NCI-H524 (cell line): ENCODE measurements around the gene KCND1.
A peak's percentile ranks its signal among the peaks of the same experiment; 100 is the strongest.
"Not testable (repeated sequence)": the region's sequence is repeated elsewhere in the genome, so short reads cannot be mapped to it uniquely, and the experiment has no call there.

ENCODE experiments used
- DNase-seq, 2 experiments: peaks; one replicate each; lab custom pipeline; 2025; lab: John Stamatoyannopoulos, UW

KCND1 gene

DNA sequence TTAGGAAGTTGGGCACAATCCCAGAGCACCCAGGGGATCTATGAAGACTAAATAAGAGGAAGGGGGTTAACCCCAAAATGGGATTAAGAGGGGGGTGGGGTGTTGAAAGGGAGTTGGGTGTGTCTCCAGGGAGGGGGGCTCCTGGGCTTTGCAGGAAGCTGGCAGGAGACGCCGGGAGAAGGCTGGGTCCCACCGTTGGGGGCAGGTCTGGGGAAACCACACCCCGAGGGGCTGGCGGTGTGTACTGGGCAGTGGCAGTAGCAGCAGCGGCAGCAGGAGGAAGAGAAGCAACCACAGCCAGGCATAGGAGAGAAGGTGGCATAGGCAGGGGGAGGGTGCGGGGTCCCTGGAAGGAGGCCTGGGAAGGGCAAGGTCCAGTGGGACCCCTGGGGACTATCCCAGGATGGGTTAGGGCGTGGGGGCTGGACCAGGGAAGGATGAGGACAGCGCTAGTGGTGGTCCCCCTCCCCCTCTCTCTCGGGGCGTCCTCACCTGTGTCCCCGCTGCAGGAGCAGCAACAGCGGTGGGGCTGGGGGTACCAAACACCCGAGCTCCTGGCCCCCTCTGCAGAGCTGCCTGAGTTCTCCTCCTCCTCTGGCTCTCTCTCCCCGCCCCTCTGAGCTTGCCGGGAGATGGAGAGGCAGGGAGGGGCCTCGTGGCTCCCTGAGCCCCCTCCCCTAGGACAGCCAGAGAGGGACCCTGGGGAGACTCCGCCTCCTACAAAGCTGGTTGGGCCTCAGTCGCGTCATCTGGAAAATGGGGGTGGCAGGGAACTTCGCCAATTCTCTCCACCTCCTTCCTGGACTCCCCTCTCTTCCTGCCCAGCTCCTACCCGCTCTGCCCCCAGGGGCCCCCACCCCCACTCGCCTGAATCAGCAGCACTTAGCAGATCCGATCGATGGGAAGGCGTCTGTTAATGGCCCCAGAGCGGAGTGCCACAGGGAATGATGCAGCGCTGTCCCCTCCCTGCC lies at the start of gene KCND1:
KCND1 (minus strand) TSS at position 596 of the 971 bp plus-strand sequence. CDS start 1,573 bp downstream, outside the sequence.
- DNase-seq = no peak

GRCh38 chrX:49019599-49020249 lies 48.1 kb upstream of the KCND1 start:
- no peak for DNase-seq

GRCh38 chrX:49019050-49019449 lies 47.4 kb upstream of the KCND1 start:
- DNase-seq = no peak

DNA sequence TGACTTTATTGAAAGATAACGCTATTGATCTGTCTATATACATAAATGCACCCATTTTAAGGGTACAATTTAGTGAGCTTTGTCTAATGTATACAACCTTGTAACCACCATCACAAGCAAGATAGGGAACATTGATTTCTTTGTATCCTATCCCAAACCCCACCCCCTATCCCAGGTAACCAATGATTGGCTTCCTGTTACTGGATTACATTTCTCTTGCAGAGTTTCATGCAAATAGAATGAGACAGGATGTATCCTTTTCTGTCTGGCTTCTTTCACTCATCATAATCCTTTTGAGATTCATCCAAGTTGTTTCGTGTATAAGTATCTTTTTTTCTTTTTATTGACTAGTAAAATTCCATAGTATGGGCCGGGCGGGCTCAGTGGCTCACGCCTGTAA lies 32.1 kb upstream of the KCND1 start:
- DNase-seq = no peak

DNA sequence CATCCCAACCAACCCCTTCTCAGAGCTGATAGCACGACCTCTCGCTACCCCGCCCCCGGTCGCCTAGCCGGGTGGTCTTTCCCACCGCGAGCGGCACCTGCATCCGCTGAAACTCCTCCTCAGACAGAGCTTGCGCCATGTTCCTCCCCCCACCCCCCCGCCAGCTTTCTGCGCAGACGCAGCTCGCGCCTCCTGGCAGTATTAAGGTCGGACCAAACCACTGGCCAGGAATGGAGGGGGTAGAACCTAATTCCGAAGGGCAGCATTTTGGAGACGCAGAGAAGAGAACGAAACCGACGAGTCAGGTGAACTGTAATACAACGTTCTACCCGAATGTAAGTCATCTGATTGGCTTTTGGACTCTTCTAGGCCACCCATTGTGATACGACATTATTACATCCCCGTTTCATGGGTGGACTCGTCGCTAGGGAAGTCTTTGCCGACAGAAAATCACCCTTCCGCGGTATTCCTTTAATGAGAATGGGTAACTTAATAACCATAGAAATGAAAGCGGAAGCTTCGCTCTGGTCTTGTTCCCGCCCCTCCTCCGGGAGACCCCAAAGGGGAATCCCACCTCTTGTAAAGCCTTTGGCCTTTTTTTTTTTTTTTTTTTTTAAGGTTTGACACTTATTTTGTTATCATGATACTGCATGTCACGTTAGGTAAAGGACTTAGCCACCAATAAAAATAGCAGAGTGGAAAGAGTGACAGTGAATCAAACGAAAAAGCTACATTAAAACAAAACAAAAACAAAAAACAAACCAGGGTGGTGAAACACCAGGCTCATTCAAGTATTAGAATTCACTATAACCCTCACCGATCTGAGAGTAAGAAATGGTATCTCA lies 30.7 kb upstream of the KCND1 start, which contains the start of gene GRIPAP1:
GRIPAP1 (minus strand) TSS at position 174 of the 845 bp plus-strand sequence; CDS start at position 139, 35 bp downstream.
- DNase-seq = peak; percentile 79 to 91

- peak; percentile 86 to 88 for DNase-seq
These were observed 30.0 kb upstream of the KCND1 start for GRCh38 chrX:49001521-49002090.

- no peak for DNase-seq
These were observed 29.0 kb upstream of the KCND1 start for GRCh38 chrX:49000636-49001035.

GRCh38 chrX:48999030-48999429 lies 27.4 kb upstream of the KCND1 start:
- DNase-seq = no peak

GRCh38 chrX:48998391-48998790 lies 26.7 kb upstream of the KCND1 start:
- DNase-seq = no peak

DNA sequence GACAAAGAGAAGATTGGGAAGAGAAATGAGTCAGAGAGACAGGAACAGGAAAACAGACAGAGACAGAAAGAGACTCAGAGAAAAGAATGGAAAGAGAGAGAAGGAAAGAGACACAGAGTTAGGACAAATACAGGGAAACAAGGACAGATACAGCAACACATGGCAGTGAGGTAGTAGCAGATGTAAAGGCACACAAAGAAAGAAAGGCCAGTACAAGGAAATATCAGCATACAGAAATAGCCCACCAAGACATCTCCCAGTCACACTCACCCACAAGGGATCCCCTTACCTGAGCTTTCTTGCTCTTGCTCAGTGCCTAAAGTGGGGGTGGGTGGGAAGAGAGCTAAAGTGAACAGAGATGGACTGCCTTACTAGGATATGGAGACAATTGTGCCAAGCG lies 26.2 kb upstream of the KCND1 start:
- DNase-seq = no peak

GRCh38 chrX:48997455-48997854 lies 25.8 kb upstream of the KCND1 start:
- DNase-seq = no peak

DNA sequence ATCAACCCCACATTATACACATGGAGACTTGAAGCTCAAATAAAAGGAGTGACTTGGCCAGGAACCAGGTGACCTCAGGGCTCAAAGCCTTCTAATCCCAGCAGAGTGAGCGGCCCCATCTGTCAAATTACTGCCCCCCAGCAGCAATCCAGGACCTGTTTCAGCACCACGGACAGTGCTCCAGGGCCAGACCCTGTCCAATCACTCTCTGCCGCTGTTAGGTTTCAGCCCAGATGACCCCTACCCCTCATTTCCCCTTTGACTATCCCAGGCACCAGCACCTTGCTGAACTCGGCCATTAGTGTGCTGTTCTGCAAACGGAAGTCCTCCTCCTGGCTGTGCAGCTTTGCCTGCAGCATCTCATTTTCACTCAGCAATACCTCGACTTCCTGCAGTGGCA lies 25.3 kb upstream of the KCND1 start:
- peak in 1 of 2 experiments; percentile 30 for DNase-seq

GRCh38 chrX:48992341-48992740 lies 20.7 kb upstream of the KCND1 start:
- peak; percentile 81 to 92 for DNase-seq

DNA sequence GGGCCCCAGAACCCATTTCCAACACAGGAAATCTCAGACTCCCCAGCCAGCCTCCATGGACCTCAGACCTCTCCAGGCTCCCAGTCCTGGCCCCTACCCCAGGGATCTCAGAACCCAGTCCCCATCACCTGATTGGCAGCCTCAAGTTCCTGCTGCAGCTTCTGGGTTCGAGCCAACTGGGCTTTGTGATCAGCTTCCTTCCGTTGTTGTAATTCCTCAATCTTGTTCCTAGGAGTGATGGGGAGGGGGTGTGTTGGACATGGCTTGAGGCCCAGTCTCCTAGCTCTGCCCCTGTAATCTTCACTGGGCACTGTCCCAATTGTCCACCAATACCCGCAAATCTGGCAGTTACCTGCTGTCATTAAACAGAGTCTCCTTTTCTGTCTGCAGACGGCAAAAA lies 17.8 kb upstream of the KCND1 start:
- DNase-seq = no peak

- DNase-seq = no peak
These were observed 12.3 kb upstream of the KCND1 start for GRCh38 chrX:48983896-48984295.

DNA sequence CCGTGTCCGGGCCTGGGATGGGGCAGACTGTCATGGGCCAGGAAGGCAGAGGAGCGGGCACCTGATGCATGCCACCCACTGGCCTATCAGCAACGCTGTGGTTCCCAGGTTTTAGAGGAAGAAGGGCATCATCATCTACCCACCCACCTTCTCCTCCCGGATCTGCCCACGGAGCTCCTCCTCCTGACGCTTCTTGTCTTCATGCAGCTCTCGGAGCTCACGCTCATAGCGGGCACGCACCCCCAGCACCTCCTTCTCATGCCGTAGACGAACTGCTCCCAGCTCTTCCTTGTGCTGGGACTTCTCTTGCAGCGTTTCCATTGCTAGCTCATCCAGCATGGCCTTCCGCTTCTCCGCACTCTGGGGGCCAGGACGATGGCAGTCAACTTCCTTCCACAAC lies 11.4 kb upstream of the KCND1 start:
- no peak for DNase-seq

DNA sequence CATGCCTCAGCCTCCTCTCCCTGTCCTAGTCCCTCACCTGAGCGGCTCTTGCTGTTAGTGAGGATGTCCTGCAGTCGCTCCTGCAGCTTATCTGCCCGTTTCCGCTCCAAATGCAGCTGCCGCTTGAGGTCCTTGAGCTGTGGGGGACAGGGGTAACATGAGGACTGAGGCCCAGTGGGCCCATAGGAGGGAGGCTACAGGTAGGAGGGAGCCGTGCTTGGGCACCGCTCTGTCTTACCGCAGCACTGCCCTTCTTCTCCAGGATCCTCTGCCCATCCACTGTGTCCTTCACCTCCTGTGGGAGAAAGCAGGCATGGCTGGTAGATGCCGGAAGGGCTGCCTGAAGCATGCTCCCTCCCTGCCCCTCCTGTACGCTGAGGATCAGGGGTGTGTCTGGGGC lies 9.5 kb upstream of the KCND1 start:
- no peak for DNase-seq

- DNase-seq = not testable (repeated sequence)
These were observed 8.7 kb upstream of the KCND1 start for GRCh38 chrX:48980341-48980740.

GRCh38 chrX:48978226-48978625 lies 6.6 kb upstream of the KCND1 start:
- DNase-seq = no peak

DNA sequence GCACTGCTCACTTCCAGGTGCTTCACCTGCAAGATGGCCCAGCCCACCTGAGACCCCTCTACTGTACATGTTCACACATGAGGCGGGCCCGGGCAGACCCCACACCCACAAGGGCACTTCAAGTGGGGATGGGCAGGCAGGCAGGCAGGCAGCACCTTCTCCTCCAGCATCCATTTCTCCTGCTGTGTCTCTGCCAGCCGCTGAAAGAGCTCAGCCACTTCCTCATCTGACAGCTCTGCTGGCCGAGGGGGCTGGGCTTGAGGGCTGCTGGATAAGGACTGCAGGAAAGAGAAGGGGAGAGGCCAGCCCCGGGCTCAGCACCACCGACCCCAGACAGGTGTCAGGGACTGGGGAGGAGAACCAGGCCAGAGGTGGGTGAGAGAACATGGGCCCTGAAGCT lies 4.4 kb upstream of the KCND1 start:
- no peak for DNase-seq

DNA sequence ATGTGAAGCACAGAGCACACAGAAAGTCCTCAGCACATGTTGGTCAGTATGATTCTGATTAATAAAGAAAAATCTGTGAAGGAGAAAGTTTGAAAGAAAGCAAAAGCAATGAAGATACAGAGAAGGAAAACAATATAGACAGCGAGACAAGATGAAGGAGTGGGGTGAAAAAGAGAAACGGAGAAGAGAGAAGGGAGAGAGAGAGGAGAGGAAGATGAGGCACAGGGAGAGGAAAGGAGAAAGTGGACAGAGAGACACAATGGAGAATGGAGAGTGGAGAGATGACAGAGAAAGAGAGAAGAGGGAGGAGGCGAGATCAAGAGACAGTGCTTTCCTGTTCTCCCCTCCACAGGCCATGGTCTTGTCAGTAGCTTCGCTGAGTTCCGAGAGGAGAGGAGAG lies 3.9 kb upstream of the KCND1 start:
- no peak for DNase-seq

DNA sequence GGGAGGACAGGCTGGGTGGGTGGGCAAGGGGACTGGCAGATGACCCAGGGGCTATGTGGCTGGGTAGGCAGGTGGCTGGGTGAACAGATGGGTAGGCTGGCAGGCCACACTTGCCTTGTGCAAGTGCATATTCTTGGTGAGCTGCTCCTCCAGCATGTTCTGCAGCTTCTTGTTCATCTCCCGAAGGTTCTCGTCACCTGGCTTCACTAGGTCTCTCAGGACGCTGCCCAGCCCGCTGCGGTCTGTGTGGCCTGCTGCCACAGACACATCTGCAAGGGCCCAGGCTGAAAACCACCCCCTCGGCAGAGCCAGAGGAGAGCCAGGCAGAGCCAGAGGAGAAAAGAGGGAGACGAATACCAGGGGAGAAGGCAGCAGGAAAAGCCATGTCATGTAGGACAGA lies 3.4 kb upstream of the KCND1 start:
- no peak for DNase-seq
